ENCODE data around the gene LUZP2.

- no peak for TF ChIP-seq POLR2A (IDR thresholded peaks at IDR 0.05)
- TF ChIP-seq CTCF (IDR thresholded peaks at IDR 0.05 in 8 of 11, conservative IDR thresholded peaks at IDR 0.05 in 3 of 11), result no peak
- TF ChIP-seq POLR2AphosphoS5 (IDR thresholded peaks at IDR 0.05), result no peak
Measured at GRCh38 chr11:25065746-25066145, 568.9 kb downstream of the LUZP2 start.
